DOHH2 (cell line): ENCODE results near the gene SLC9A5.

Source experiments
- H3F3A ChIP-seq: fragments of 200-600 bp; sonication (generic), shearing (Covaris generic); 2 replicates; pipeline ENCODE4 v1.6.0; 2016; ENCODE audit warnings: antibody characterized with exemption, mild to moderate bottlenecking; ENCODE audit not compliant: control insufficient read depth, insufficient read depth
- H3K27ac ChIP-seq: fragments of 200-600 bp; sonication (generic); 2 replicates; pipeline ENCODE4 v1.5.1; 2014; ENCODE audit warnings: low read depth, mild to moderate bottlenecking, low read length, moderate library complexity
- H3K27me3 ChIP-seq: fragments of 200-600 bp; sonication (generic); 2 replicates; pipeline ENCODE4 v1.6.1; 2014; ENCODE audit warnings: mild to moderate bottlenecking, low read length, mixed read lengths; ENCODE audit not compliant: control insufficient read depth
- H3K36me3 ChIP-seq: fragments of 200-600 bp; sonication (generic); 2 replicates; pipeline ENCODE4 v1.6.1; 2014; ENCODE audit warnings: mild to moderate bottlenecking, low read length, moderate library complexity, mixed read lengths; ENCODE audit not compliant: control insufficient read depth
- H3K4me1 ChIP-seq: fragments of 200-600 bp; sonication (generic); 2 replicates; pipeline ENCODE4 v1.6.1; 2014; ENCODE audit warnings: mild to moderate bottlenecking, low read length, mixed read lengths; ENCODE audit not compliant: control insufficient read depth
- H3K4me2 ChIP-seq: fragments of 200-600 bp; sonication (generic); 2 replicates; pipeline ENCODE4 v1.6.0; 2014; ENCODE audit warnings: mild to moderate bottlenecking, low read length, moderate library complexity
- H3K4me3 ChIP-seq: fragments of 200-600 bp; sonication (generic); 2 replicates; pipeline ENCODE4 v1.5.1; 2014; ENCODE audit warnings: mild to moderate bottlenecking, low read length, mixed read lengths
- H3K79me2 ChIP-seq: fragments of 200-600 bp; sonication (generic); 2 replicates; pipeline ENCODE4 v1.6.1; 2014; ENCODE audit warnings: mild to moderate bottlenecking, low read length, mixed read lengths; ENCODE audit not compliant: control insufficient read depth
- H3K9me2 ChIP-seq: fragments of 200-600 bp; sonication (generic); replicated peaks from 2 replicates; pipeline ENCODE4 v1.6.1; 2014; ENCODE audit warnings: mild to moderate bottlenecking, low read length, mixed read lengths; ENCODE audit not compliant: control insufficient read depth
- H3K9me3 ChIP-seq: fragments of 200-600 bp; sonication (generic); 2 replicates; pipeline ENCODE4 v1.6.1; 2014; ENCODE audit warnings: antibody characterized with exemption, low read length, mixed read lengths; ENCODE audit not compliant: control insufficient read depth, insufficient read depth
- H4K20me1 ChIP-seq: fragments of 200-600 bp; sonication (generic); 2 replicates; pipeline ENCODE4 v1.6.0; 2014; ENCODE audit warnings: low read depth, mild to moderate bottlenecking, antibody characterized with exemption, low read length, moderate library complexity; ENCODE audit not compliant: control insufficient read depth, insufficient read depth
- CTCF ChIP-seq: fragments of 200-600 bp; sonication (generic); IDR thresholded peaks from one replicate; pipeline ENCODE4 v1.5.1; 2014; ENCODE audit warnings: antibody characterized with exemption, mild to moderate bottlenecking, low read depth, low read length; ENCODE audit not compliant: poor library complexity, severe bottlenecking
- EZH2phosphoT487 ChIP-seq: fragments of 200-600 bp; sonication (generic); IDR thresholded peaks from 2 replicates; pipeline ENCODE4 v1.6.1; 2017; ENCODE audit warnings: borderline replicate concordance, mild to moderate bottlenecking, antibody characterized with exemption, low read length, moderate library complexity, mixed read lengths

Gene SLC9A5

GRCh38 chr16:67305216-67306071 lies 56.7 kb downstream of the SLC9A5 start:
- Histone ChIP-seq H3K4me2 (no peak overlapping the region), H3K27me3 (peaks cover 17% of the 10 kb centered on the region), H4K20me1 (no peaks in the 10 kb centered on the region; the same call in 1 of the 2 replicates), H3K36me3 (no peaks in the 10 kb centered on the region), H3K9me3 (no peaks in the 10 kb centered on the region), H3F3A (no peaks in the 10 kb centered on the region), H3K79me2 (no peaks in the 10 kb centered on the region), H3K4me3 (no peak overlapping the region), H3K27ac (no peak overlapping the region), H3K4me1 (no peaks in the 10 kb centered on the region), H3K9me2 (no peaks in the 10 kb centered on the region)
- TF ChIP-seq CTCF (no peak), EZH2phosphoT487 (no peak)

GRCh38 chr16:67310561-67310960 lies 61.8 kb downstream of the SLC9A5 start:
- TF ChIP-seq CTCF (no peak), EZH2phosphoT487 (no peak)
- Histone ChIP-seq H3K9me2 (no peaks in the 10 kb centered on the region), H3K27ac (no peak overlapping the region)

GRCh38 chr16:67311607-67312488 lies 63.1 kb downstream of the SLC9A5 start:
- no peaks in the 10 kb centered on the region for H3K9me3 ChIP-seq
- H3K4me1 ChIP-seq = no peaks in the 10 kb centered on the region
- TF ChIP-seq CTCF (no peak), EZH2phosphoT487 (no peak)
- H3K27ac ChIP-seq = no peak overlapping the region
- H3K27me3 ChIP-seq = peaks cover 6% of the 10 kb centered on the region
- H3K79me2 ChIP-seq = no peaks in the 10 kb centered on the region
- no peak overlapping the region for H3K4me3 ChIP-seq
- no peak overlapping the region for H3K4me2 ChIP-seq
- H3K36me3 ChIP-seq = no peaks in the 10 kb centered on the region
- H3K9me2 ChIP-seq = no peaks in the 10 kb centered on the region
- H4K20me1 ChIP-seq = no peaks in the 10 kb centered on the region
- no peaks in the 10 kb centered on the region for H3F3A ChIP-seq

More at GRCh38 chr16:67310561-67310960, 61.8 kb downstream of the SLC9A5 start:
- H3K4me1 ChIP-seq = no peaks in the 10 kb centered on the region
- H3K79me2 ChIP-seq = no peaks in the 10 kb centered on the region
- no peaks in the 10 kb centered on the region for H3F3A ChIP-seq
- no peak overlapping the region for H3K4me2 ChIP-seq
- peaks cover 3% of the 10 kb centered on the region; the same call in 1 of the 2 replicates for H3K27me3 ChIP-seq
- H4K20me1 ChIP-seq = no peaks in the 10 kb centered on the region
- no peaks in the 10 kb centered on the region for H3K9me3 ChIP-seq
- no peaks in the 10 kb centered on the region for H3K36me3 ChIP-seq
- H3K4me3 ChIP-seq = no peak overlapping the region
